Activated T-cell treated with anti-CD3 and anti-CD28 coated beads, Interleukin-2, amount 50 U/mL, for 4 hours (primary cell): Measurements from ENCODE around the gene GNGT2. TPM values are rescaled to one million over a fixed set of nuclear protein-coding genes. Genes with fewer than 3 reads are reported as not detected.

Source experiments
- ATAC-seq, 2 donors: fragments of 200-7000 bp; cut with Tn5 transposase; one replicate each; pipeline ENCODE4 v1.10.0; 2021
- DNase-seq: peaks from one replicate; pipeline ENCODE4 v3.0.0-alpha.2; 2020
- H3K27me3 Mint-ChIP-seq: one replicate; pipeline ENCODE4 v1.8.0; 2021; ENCODE audit warnings: low read depth, mixed read lengths
- H3K36me3 Mint-ChIP-seq: one replicate; pipeline ENCODE4 v1.8.0; 2022; ENCODE audit warnings: mixed read lengths; ENCODE audit not compliant: insufficient read depth
- H3K4me1 Mint-ChIP-seq: one replicate; pipeline ENCODE4 v1.8.0; 2021; ENCODE audit warnings: low read depth, mixed read lengths
- H3K4me3 Mint-ChIP-seq: one replicate; pipeline ENCODE4 v1.8.0; 2021; ENCODE audit warnings: mild to moderate bottlenecking, moderate library complexity, mixed read lengths
- H3K9me3 Mint-ChIP-seq: one replicate; pipeline ENCODE4 v1.8.0; 2021; ENCODE audit warnings: mixed read lengths
- total RNA-seq, 3 donors: library from RNA; stranded (reverse); gene quantifications; one replicate each; pipeline ENCODE4 v1.2.1, GENCODE V29; 2021

The GNGT2 gene
- total RNA-seq, 3 donors from 2014 or later: 8.7 to 14.8 (median 12.8) TPM

GRCh38 chr17:49223517-49224197 is 13.3 kb upstream of the GNGT2 start:
- Mint-ChIP-seq H3K27me3 (peaks cover 9% of the 10 kb centered on the region), H3K9me3 (no peaks in the 10 kb centered on the region), H3K4me1 (peaks cover 38% of the 10 kb centered on the region), H3K4me3 (peak overlapping the region; percentile 72), H3K36me3 (peaks cover 9% of the 10 kb centered on the region)
- ATAC-seq: peak; percentile 34 to 38
- DNase-seq: peak; percentile 70

- Mint-ChIP-seq H3K36me3 (peaks cover 9% of the 10 kb centered on the region), H3K9me3 (no peaks in the 10 kb centered on the region), H3K4me1 (peaks cover 42% of the 10 kb centered on the region), H3K4me3 (peak overlapping the region; percentile 72), H3K27me3 (peaks cover 9% of the 10 kb centered on the region)
- DNase-seq: no peak
- no peak for ATAC-seq
Observed at GRCh38 chr17:49223168-49223516, 12.8 kb upstream of the GNGT2 start.

- Mint-ChIP-seq H3K4me1 (peaks cover 64% of the 10 kb centered on the region), H3K9me3 (no peaks in the 10 kb centered on the region), H3K4me3 (no peak overlapping the region), H3K36me3 (peaks cover 10% of the 10 kb centered on the region), H3K27me3 (peaks cover 4% of the 10 kb centered on the region)
- no peak for ATAC-seq
- no peak for DNase-seq
Observed at GRCh38 chr17:49219987-49220386, 9.6 kb upstream of the GNGT2 start.

- H3K36me3 Mint-ChIP-seq: peaks cover 14% of the 10 kb centered on the region
- H3K9me3 Mint-ChIP-seq: no peaks in the 10 kb centered on the region
- DNase-seq (peak; percentile 35), ATAC-seq (peak; percentile 23 to 37)
- H3K4me1 Mint-ChIP-seq: peaks cover 66% of the 10 kb centered on the region
- H3K27me3 Mint-ChIP-seq: no peaks in the 10 kb centered on the region
- peak overlapping the region; percentile 42 for H3K4me3 Mint-ChIP-seq
Observed at GRCh38 chr17:49218941-49219913, 8.9 kb upstream of the GNGT2 start.

- DNase-seq (peak; percentile 55), ATAC-seq (peak; percentile 67 to 69)
- Mint-ChIP-seq H3K9me3 (no peaks in the 10 kb centered on the region), H3K27me3 (no peaks in the 10 kb centered on the region), H3K4me3 (peak overlapping the region; percentile 66), H3K36me3 (peaks cover 12% of the 10 kb centered on the region), H3K4me1 (peaks cover 68% of the 10 kb centered on the region)
Observed at GRCh38 chr17:49217651-49218413, 7.5 kb upstream of the GNGT2 start.

- Mint-ChIP-seq H3K36me3 (peaks cover 9% of the 10 kb centered on the region), H3K27me3 (no peaks in the 10 kb centered on the region), H3K4me3 (no peak overlapping the region), H3K9me3 (no peaks in the 10 kb centered on the region), H3K4me1 (peaks cover 73% of the 10 kb centered on the region)
- DNase-seq (no peak), ATAC-seq (no peak)
Observed at GRCh38 chr17:49216953-49217650, 6.7 kb upstream of the GNGT2 start.

GRCh38 chr17:49216482-49216881 is 6.1 kb upstream of the GNGT2 start:
- Mint-ChIP-seq H3K4me3 (peak overlapping the region; percentile 40), H3K9me3 (no peaks in the 10 kb centered on the region), H3K27me3 (no peaks in the 10 kb centered on the region), H3K36me3 (peaks cover 7% of the 10 kb centered on the region), H3K4me1 (peaks cover 75% of the 10 kb centered on the region)
- DNase-seq (no peak), ATAC-seq (no peak)

- H3K4me3 Mint-ChIP-seq: peak overlapping the region; percentile 24
- ATAC-seq (no peak), DNase-seq (no peak)
- H3K27me3 Mint-ChIP-seq: no peaks in the 10 kb centered on the region
- peaks cover 5% of the 10 kb centered on the region for H3K36me3 Mint-ChIP-seq
- no peaks in the 10 kb centered on the region for H3K9me3 Mint-ChIP-seq
- peaks cover 84% of the 10 kb centered on the region for H3K4me1 Mint-ChIP-seq
Observed at GRCh38 chr17:49214676-49215360, 4.4 kb upstream of the GNGT2 start.

- peaks cover 5% of the 10 kb centered on the region for H3K36me3 Mint-ChIP-seq
- H3K4me3 Mint-ChIP-seq: peak overlapping the region; percentile 29
- no peaks in the 10 kb centered on the region for H3K9me3 Mint-ChIP-seq
- ATAC-seq: no peak
- H3K4me1 Mint-ChIP-seq: peaks cover 84% of the 10 kb centered on the region
- no peak for DNase-seq
- H3K27me3 Mint-ChIP-seq: no peaks in the 10 kb centered on the region
Observed at GRCh38 chr17:49213847-49214246, 3.5 kb upstream of the GNGT2 start.

GRCh38 chr17:49213399-49213798 is 3.0 kb upstream of the GNGT2 start:
- ATAC-seq (no peak), DNase-seq (no peak)
- peaks cover 5% of the 10 kb centered on the region for H3K36me3 Mint-ChIP-seq
- H3K9me3 Mint-ChIP-seq: no peaks in the 10 kb centered on the region
- H3K4me3 Mint-ChIP-seq: peak overlapping the region; percentile 28
- H3K27me3 Mint-ChIP-seq: no peaks in the 10 kb centered on the region
- H3K4me1 Mint-ChIP-seq: peaks cover 85% of the 10 kb centered on the region

- Mint-ChIP-seq H3K36me3 (peaks cover 2% of the 10 kb centered on the region), H3K9me3 (no peaks in the 10 kb centered on the region), H3K4me1 (peaks cover 54% of the 10 kb centered on the region), H3K27me3 (no peaks in the 10 kb centered on the region), H3K4me3 (peak overlapping the region; percentile 84)
- no peak for DNase-seq
- ATAC-seq: peak in 1 of 2 donors; percentile 13
Observed at GRCh38 chr17:49209061-49209571, 1.3 kb downstream of the GNGT2 start.

- Mint-ChIP-seq H3K4me3 (no peak overlapping the region), H3K36me3 (peaks cover 2% of the 10 kb centered on the region), H3K9me3 (no peaks in the 10 kb centered on the region), H3K4me1 (peaks cover 15% of the 10 kb centered on the region), H3K27me3 (no peaks in the 10 kb centered on the region)
- ATAC-seq (no peak), DNase-seq (no peak)
Observed at GRCh38 chr17:49204516-49204915, 5.9 kb downstream of the GNGT2 start.

- Mint-ChIP-seq H3K27me3 (no peaks in the 10 kb centered on the region), H3K9me3 (no peaks in the 10 kb centered on the region), H3K4me1 (peaks cover 8% of the 10 kb centered on the region), H3K4me3 (no peak overlapping the region), H3K36me3 (peaks cover 2% of the 10 kb centered on the region)
- DNase-seq (no peak), ATAC-seq (no peak)
Observed at GRCh38 chr17:49203796-49204195, 6.6 kb downstream of the GNGT2 start.
